HL-60/S4 treated with phorbol 12-myristate 13-acetate at 8.2 ng/mL for 4 days and 3 days (cell line): ENCODE data around the gene NBAS.
"Not testable (repeated sequence)": the region's sequence is repeated elsewhere in the genome, so short reads cannot be mapped to it uniquely, and the experiment has no call there.

ENCODE experiments used
- in situ Hi-C: fragments of 300-500 bp; cut with MboI; formaldehyde crosslinking; loops from 2 replicates; pipeline ENCODE4 v1.15.0; 2022; ENCODE audit warnings: low sequenced_read_pairs

Gene NBAS

DNA sequence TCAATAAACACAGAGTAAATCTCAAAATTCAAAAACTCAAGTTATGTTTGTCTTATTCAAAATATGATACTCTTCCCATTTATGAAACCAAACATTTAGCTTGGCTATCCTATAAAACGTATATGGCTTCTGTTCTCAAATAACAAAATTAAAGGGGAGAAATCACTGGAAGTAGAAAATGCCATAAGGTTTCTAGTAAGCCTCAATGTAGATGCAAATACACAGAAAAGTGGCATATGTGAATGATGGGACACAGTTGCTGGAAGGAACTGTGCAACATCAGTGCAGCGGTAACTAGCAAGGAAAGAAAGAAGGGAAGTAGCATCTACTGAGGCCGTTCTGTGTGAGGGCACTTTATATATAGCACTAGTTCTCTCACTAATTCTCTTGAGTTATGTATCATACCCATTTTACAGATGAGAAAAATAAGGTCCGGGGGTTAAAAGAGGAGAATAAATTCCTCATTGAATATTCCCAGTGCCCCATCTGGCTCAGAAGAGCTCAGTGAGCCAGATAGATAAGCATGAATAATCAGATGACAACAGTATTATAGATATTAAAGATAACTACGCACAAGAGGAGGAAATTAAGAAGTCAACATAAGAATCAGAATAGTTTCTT, 27.2 kb downstream of the NBAS start:
- in situ Hi-C loops = no loop called here

DNA sequence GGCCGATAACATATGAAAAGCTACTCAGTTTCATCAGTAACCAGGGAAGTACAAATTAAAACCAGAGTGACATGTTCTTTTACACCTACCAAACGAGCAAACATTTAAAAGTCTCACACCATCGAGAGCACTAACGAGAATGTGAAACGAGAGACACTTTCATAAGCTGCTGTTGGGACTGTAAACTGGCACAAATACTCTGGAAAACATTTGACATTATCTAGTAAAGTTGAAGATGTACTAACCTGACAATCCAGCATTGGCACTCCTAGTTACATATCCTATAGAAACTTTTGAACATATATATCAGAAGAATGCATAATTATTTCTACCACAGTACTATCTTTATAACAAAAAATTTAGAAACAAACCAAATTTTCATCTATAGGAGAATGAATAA, 28.1 kb downstream of the NBAS start:
- in situ Hi-C loops = no loop called here

DNA sequence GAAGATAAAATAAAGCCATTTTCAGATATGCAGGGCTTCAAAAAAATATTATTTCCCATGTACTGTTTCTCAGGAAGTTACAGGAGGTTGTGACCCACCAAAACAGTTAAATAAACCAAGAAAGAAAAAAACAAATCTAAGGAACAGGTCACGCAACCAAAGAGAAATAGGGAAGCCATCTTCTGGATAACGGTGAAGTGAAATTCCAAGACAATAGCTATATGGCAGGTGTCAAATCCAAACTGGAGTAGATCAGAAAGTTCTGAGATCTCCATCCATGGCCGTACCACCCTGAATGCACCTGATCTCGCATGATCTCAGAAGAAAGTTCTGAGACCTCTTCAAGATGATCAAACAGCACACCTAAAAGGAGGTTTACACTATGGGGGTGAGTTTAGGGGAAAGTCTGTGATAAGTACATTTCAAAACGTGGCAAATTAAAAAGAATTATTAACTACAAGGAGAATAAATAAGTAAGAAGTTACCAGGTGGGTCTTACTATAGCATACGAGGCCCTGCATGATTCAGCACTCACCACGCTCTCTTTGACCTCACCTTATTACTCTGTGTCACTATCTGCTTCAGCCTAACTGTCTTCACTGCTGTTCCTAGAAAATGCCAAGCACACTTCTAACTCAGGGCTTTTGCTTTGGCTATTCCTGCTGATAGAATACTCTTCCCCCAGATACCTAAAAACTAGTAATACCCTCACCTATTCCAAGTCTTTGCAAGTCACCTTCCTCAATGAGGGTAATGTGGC, 29.9 kb downstream of the NBAS start:
- in situ Hi-C loops = no loop called here

DNA sequence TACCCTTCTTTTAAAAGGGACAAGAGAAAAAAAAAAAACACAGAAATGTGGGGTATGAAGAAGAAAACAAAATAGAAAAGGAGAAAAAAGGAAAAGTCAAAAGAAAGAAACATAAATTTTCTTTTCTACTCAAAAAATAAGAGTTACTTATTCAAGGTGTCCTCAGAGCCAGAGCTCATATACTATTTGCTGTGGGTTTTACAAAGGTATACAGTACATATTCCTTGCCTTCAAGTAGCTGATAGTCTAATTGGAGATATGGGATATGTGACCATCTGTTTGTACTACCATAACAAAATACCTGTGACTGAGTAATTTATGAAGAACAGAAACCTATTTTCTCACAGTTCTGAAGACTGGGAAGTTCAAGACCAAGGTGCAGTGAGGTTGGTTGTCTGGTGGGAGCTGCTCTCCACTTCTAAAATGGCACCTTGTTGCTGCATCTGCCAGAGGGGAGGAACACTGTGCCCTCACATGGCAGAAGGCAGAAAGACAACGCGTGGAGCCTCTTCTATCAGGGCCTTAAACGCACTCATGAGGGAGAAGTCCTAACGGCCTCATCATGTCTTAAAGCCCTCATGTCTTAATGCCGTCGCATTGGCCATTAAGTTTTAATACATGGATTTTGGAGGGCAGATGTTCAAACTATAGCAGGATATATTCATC, 33.9 kb downstream of the NBAS start:
- in situ Hi-C loops = no loop called here

DNA sequence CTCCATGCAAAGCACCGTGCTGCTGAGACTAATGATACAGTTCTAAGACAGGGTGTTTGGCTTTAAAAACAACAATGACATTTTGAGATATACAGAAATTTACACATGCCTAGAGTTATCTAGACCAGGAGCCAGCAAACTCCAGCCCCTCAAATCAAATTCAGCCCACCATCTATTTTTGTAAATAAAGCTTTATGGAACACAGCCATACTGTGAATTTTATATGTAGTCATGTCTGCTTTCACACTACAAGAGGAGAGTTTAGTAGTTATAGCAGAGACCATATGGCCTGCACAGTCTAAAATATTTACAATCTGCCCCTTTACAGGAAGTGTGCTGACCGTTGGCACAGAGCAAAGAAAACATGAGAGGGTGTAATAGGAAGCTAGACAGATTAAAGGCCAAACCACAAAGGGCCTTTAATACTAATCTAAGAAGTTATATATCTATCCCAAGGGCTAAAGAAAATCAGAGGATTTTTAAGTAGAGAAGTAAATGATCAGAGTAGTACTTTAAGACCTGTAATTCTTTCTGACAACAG, 39.4 kb downstream of the NBAS start:
- in situ Hi-C loops = no loop called here

DNA sequence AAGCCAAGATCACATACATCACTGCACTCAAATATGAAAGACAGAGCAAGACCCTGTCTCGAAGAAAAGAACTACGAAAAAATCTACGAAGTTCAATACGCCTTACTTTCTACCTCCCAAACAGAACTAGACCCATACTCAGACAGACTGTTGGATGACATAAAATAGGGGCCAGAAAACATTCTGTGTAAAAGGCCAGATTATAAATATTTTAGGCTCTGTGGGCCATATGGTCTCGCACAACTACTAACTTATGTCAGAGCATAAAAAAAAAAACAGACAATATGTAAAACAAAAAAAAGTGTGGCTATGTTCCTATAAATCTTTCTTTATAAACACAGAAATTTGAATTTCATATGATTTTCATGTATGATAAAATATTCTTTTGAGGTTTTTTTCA, 40.8 kb downstream of the NBAS start:
- in situ Hi-C loops = no loop called here

DNA sequence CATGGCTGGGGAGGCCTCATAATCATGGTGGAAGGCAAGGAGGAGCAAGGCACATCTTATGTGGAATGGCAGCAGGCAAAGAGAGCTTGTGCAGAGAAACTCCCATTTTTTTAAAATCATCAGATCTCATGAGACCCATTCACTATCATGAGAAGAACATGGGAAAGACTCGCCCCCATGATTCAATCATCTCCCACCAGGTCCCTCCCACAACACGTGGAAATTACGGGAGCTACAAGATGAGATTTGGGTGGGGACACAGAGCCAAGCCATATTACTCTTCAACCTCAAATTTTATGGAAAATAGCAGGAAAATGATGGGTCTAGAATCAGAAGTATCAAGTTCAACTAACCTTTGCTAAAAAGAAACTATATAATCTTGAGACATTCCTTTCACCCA, 42.4 kb downstream of the NBAS start:
- in situ Hi-C loops = not testable (repeated sequence)

DNA sequence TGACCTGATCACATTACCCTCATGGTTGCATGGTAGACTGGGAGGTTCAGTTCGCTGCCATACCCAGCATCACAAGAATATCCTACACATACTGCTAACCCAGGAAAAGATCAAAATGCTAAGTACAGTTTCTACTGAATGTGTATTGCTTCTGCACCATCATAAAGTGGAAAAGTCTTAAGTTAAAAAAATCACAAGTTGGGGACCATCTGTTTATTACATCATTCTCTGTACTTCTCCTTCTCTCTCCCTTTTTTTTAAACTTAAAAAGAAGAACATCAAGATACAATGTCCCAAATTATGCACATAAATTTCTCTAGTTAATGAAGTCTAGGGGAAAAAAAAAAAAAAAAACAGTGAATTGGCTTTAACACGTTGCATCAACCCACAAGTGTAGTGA, 43.3 kb downstream of the NBAS start:
- in situ Hi-C loops = no loop called here

DNA sequence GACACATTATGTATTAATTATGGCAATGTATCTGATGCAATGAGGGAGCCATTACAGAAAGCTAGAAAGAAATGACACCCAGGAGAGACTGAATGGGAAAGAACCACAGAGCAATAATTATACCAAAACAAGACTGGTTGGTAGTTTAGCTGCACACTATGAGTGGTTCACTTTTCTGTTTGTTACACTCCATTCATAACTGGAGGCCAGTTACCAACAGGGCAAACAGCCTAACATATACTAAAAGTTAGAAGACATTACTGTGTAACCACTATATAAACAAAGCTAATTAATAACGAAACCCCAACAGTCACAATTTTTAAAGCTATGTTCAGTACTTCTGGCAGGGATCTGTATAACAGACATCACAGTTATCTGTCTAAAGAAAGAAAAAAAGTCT, 49.4 kb downstream of the NBAS start:
- in situ Hi-C loops = no loop called here

DNA sequence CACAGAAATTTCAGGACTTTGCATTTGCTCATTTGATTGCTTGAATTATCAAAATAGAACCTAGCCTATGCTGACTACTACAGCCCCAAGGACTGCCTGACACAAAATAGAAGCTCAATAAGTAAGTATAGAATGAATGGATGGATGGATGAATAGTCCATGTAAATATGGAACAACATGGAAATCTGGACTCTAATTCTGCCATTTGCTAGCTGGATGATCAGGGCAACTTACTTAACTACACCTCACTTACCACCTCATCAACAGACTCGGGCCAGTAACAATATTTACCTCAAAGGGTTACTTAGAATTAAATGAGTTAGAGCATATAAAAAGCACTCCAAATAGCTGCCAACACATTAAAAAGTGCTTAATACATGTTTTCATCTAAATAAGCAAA, 50.6 kb downstream of the NBAS start:
- in situ Hi-C loops = no loop called here

DNA sequence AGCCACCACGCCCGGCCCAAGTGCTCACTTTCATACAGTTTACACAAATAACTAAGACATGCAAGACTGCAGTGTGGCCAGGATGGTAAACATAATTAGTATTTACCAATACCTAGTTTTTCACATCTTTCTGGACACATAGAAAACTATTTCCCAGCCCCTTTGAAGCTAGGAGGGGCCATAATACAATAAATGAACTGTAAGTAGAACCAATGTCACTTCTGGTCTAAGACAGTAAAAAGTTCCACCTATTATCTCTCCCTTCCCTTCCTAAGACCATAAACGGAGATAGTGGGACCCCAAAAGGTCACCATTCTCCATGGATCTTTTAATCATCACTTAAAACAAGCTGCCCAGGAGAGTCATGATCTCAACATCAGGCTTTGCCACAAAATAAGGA, 51.0 kb downstream of the NBAS start:
- in situ Hi-C loops = no loop called here

DNA sequence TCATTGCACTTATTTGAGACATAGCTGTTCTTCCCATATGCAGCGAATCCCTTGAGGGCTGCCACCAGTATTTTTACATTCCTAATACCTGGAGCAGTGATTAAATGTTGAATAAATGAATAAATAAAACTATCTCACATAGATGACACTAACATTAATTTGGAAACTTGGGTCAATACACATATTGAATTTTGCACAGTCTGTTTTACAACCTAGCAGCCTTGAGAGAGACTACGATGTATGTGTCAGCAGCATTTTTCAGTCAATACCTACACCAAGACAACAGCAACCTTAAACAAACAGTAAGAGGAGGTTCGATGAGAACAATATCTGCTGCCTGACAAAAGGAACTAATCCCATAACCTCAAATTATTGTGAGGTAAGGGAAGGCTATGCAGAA, 53.4 kb downstream of the NBAS start:
- in situ Hi-C loops = no loop called here

DNA sequence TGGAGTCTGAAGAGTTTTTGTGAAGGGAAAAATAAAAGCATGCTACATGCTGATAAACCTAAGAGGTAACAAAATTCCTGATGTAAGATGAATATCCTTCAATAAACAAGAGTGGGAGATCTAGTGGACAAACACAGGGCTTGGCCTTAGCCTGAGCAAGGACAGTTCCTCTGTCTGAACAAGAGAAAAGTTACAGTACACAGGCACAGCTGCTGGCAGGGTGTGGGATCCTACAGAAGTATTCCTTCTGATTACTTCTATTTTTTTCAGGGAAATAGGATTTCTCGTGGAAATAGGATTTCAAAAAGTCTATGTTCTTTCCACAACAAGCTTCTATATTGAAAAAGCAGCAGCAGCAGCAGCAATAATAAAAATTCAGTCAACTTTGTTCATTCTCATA, 54.1 kb downstream of the NBAS start:
- in situ Hi-C loops = no loop called here

DNA sequence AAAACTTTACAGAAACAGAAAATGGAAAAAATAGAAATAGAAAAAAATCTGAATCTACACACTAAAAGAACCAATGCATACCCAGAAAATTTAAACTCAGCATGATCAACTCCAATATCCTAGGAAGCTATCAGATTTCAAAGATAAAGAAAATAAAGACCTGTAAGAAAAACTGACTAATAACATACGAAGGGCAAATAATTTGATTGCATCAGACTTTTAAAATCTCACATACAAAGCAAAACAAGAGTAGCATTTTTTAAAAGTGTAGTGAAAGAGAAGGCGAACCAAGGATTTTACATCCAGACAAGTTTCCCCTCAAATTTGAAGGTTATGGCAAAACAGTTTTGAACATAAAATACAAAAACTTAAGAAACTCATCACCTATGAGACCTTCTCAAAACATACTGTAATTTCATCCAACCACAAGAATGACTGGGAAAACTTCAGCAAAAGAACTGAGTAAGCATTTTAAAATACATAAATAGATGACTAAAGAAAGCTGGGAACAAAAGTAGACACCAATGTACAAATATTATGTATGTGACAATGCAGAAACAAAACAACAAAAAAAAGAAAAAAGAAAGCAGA, 54.8 kb downstream of the NBAS start:
- in situ Hi-C loops = no loop called here

DNA sequence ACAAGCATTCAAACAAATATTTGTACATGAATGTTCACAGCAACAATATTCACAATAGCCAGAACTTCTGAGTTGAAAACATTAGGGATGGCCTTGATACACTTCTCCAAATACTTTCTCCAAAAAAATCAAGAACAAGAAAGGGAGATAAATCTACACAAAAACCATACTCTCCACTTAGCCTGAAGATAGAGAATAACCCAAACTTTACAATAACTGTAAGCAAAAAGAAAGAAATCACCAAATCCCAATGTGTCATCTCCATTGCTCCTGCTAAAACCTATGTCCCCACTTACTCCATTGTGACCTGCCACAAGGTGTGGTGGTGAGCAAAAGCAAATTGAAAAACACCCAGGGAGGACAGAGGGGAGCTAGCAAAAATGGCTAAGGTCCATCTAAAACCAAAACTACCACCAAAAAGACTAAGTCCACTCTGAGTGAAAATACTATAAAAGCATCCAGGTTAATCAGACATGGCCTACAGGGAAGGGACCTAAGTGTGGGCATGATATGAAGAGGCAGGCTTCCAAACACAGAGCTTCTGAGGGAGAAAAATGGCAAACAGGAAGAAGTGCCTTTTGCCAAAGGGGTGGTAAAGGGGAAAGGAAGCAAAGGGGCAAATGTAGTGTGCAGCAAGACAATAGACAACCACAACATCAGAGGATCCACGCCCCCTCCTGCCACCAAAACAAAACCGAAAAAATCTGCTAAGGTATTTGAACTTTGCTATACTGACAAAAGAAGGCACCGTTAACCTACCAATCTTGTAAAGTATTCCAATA, 56.1 kb downstream of the NBAS start:
- in situ Hi-C loops = no loop called here

DNA sequence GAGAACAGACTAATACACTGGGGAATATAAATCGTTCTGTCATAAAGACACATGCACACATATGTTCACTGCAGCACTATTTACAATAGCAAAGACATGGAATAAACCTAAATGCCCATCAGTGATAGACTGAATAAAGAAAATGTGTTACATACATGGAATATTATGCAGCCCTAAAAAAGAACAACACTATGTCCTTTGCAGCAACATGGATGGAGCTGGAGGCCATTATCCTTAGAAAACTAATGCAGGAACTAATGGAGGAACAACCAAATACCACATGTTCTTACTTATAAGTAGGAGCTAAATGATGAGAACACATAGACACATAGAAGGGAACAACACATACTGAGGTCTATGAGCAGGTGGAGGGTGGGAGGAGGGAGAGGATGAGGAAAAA, 61.9 kb downstream of the NBAS start:
- in situ Hi-C loops = not testable (repeated sequence)

DNA sequence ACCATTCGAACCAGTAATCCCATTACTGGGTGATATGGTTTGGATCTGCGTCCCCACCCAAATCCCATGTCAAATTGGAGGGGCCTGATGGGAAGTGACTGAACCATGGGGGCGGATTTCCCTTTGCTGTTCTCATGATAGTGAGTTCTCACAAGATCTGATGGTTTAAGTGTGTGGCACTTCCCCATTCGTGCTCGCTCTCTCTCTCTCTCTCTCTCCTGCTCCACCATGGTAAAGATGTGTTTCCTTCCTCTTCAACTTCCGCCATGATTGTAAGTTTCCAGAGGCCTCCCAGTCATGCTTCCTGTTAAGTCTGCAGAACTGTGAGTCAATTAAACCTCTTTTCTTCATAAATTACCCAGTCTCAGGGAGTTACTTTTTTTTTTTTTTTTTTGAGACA, 62.6 kb downstream of the NBAS start:
- in situ Hi-C loops = no loop called here

DNA sequence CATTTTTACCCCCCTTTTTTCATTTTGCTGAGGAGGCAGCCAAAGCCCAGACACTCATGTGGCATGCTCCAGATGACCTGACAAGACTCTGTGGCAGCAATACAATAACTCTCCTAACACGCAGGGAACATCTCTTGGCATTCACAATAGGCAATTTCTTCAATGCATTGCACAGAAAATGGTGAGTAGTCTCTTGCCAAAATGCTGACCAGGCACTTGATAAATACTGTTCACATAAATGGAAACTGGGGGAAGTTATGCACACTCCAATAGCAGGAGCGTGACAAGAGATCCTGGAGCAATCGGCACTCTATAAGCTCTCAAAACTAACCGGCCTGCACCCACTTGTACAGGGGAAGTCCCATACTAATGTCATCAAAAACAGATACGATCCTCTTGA, 66.3 kb downstream of the NBAS start:
- in situ Hi-C loops = no loop called here

DNA sequence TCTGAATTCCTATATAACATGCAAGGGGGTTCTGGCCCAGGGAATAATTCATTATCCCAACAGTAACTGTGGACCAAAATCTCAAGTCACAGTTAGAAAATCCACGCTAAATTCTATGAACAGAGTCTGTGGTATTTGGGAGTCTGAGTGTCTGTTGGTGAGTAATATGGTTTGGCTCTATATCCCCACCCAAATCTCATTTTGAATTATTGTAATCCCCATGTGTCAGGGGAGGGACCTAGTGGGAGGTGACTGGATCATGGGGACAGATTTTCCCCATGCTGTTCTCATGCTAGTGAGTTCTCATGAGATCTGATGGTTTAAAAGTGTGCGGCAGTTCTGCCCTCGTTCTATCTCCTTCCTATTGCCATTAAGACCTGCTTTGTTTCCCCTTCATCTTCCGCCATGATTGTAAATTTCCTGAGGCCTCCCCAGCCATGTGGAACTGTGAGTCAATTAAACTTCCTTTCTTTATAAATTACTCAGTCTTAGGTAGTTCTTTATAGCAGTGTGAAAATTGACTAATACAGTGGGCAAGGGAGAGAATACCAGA, 68.3 kb downstream of the NBAS start:
- in situ Hi-C loops = no loop called here

DNA sequence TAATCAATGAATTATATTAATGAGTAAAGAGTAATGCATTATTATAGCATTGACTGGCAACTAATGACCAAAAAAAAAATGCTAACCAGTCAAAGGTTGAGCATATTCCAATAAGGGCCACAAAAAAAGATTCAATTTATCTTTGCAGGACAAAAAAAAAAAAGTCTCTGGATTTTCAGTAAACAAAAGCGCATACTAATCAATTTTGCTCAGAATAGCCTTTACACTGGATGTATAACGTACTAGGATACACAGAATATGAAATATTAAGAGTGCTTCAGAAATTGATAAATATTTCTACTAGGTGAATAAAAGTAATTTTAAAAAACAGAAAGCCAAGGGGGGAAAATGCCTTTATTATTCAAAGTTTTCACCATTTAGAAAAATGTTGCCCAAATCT, 74.4 kb downstream of the NBAS start:
- in situ Hi-C loops = no loop called here

DNA sequence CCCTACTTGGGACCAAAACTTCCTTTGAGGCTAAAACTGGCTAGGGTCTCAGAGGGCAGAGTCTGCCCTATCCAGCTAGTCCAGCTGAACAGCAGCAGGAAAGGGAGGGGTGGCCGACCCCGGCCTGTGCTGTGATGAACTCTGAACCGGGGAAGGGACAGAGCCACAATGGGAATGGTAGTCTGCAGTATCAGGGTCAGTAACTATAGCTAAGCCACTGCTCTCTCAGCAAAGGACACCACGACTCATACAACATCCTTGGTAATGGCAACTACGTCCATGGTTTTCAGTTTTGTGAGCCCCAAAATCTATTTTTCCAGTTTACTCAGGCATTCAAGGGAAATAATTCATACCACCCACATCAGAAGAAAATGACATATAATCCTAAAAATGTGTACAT, 75.2 kb downstream of the NBAS start:
- in situ Hi-C loops = no loop called here
